Testis (tissue), 2 donors: ENCODE results near the gene ACOX1.

Experiments
- CTCF ChIP-seq, 3 experiments: fragments of 450-650 bp in 2 of 3; fragments of 200-600 bp in 1 of 3; sonication (generic) in 1 of 3; IDR thresholded peaks; one replicate each; pipeline ENCODE4 v1.5.1; 2016 to 2019; ENCODE audit warnings: antibody characterized with exemption in 3 of 3, mild to moderate bottlenecking in 2 of 3, moderate library complexity in 1 of 3
- POLR2A ChIP-seq: fragments of 450-650 bp; IDR thresholded peaks from one replicate; pipeline ENCODE4 v1.6.1; 2017; ENCODE audit warnings: antibody characterized with exemption, mild to moderate bottlenecking, moderate library complexity

GRCh38 chr17:75899767-75900468 is 79.0 kb downstream of the ACOX1 start:
- no peak for TF ChIP-seq POLR2A
- TF ChIP-seq CTCF (IDR thresholded peaks at IDR 0.05), result no peak
